Activated B cell treated with CpG ODN at 0.5 μM for 24 hours (primary cell): ENCODE results near the gene WNT8A. TPM values are rescaled to one million over a fixed set of nuclear protein-coding genes. Genes with fewer than 3 reads are reported as not detected.
"Not testable (repeated sequence)": the region's sequence is repeated elsewhere in the genome, so short reads cannot be mapped to it uniquely, and the experiment has no call there.

ENCODE experiments used
- ATAC-seq: fragments of 200-7000 bp; cut with Tn5 transposase; one replicate; pipeline ENCODE4 v1.10.0; 2021; ENCODE audit warnings: low read depth, mild to moderate bottlenecking, moderate library complexity
- CTCF ChIA-PET: fragments of 350-600 bp; sonication (Branson Sonifier 250); formaldehyde crosslinking; loops from one replicate; lab custom pipeline; 2021; ENCODE audit warnings: antibody characterized with exemption; lab: Charles Lee
- POLR2A ChIA-PET: fragments of 350-600 bp; sonication (Branson Sonifier 250); formaldehyde crosslinking; loops from one replicate; lab custom pipeline; 2021; ENCODE audit warnings: antibody characterized with exemption; lab: Charles Lee
- DNase-seq: peaks from one replicate; pipeline ENCODE4 v3.0.0; 2022
- H3K27ac Mint-ChIP-seq: one replicate; pipeline ENCODE4 v1.8.0; 2020; ENCODE audit warnings: mixed read lengths
- H3K27me3 Mint-ChIP-seq: one replicate; pipeline ENCODE4 v1.8.0; 2021; ENCODE audit warnings: mixed read lengths
- H3K36me3 Mint-ChIP-seq: one replicate; pipeline ENCODE4 v1.8.0; 2021; ENCODE audit warnings: low read depth, mixed read lengths
- H3K4me1 Mint-ChIP-seq: one replicate; pipeline ENCODE4 v1.8.0; 2021; ENCODE audit warnings: mixed read lengths
- H3K4me3 Mint-ChIP-seq: one replicate; pipeline ENCODE4 v1.8.0; 2020; ENCODE audit warnings: mild to moderate bottlenecking, mixed read lengths
- H3K9me3 Mint-ChIP-seq: one replicate; pipeline ENCODE4 v1.8.0; 2020; ENCODE audit warnings: mixed read lengths
- CTCF ChIP-seq: fragments of 200-600 bp; IDR thresholded peaks from one replicate; pipeline ENCODE4 v1.8.0; 2022; ENCODE audit warnings: antibody characterized with exemption, mild to moderate bottlenecking
- intact Hi-C: fragments of 100-400 bp; cut with micrococcal nuclease; formaldehyde crosslinking; loops from one replicate; pipeline ENCODE4 v1.15.1; 2024
- total RNA-seq: library from RNA; stranded (reverse); gene quantifications from 2 replicates; pipeline ENCODE4 v1.2.3, GENCODE V29; 2022

WNT8A gene
- total RNA-seq, 1 donor from 2014 or later = not detected

GRCh38 chr5:138038826-138039225, 45.0 kb upstream of the WNT8A start:
- POLR2A ChIA-PET = no interaction called here
- H3K27me3 Mint-ChIP-seq = no peaks in the 10 kb centered on the region
- CTCF ChIA-PET = interaction anchor here (1.0 to 8.5 kb wide), 3 partner anchors 11 to 260 kb away, joined by 3 to 144 read pairs (median 4); no protein-coding TSS in a partner anchor
- no peaks in the 10 kb centered on the region for H3K36me3 Mint-ChIP-seq
- no peak overlapping the region for H3K4me3 Mint-ChIP-seq
- H3K27ac Mint-ChIP-seq = no peak overlapping the region
- DNase-seq = no peak
- peaks cover 20% of the 10 kb centered on the region for H3K4me1 Mint-ChIP-seq
- no peak for TF ChIP-seq CTCF
- ATAC-seq = no peak
- no peaks in the 10 kb centered on the region for H3K9me3 Mint-ChIP-seq
- intact Hi-C loops = no loop called here

GRCh38 chr5:138045283-138045682, 38.5 kb upstream of the WNT8A start:
- ATAC-seq, H3K36me3 Mint-ChIP-seq, H3K4me1 Mint-ChIP-seq, H3K27me3 Mint-ChIP-seq, H3K9me3 Mint-ChIP-seq, DNase-seq, CTCF ChIA-PET, H3K27ac Mint-ChIP-seq, intact Hi-C loops, H3K4me3 Mint-ChIP-seq: not testable (repeated sequence)
- POLR2A ChIA-PET = interaction anchor here (0.7 kb wide), 1 partner anchor 1354 kb away, joined by 3 read pairs; no protein-coding TSS in a partner anchor

GRCh38 chr5:138051441-138052296, 32.2 kb upstream of the WNT8A start:
- DNase-seq = no peak
- Mint-ChIP-seq H3K27ac (no peak overlapping the region), H3K27me3 (no peaks in the 10 kb centered on the region), H3K9me3 (no peaks in the 10 kb centered on the region), H3K4me3 (no peak overlapping the region), H3K4me1 (peaks cover 2% of the 10 kb centered on the region), H3K36me3 (no peaks in the 10 kb centered on the region)
- ChIA-PET CTCF (no interaction called here), POLR2A (no interaction called here)
- TF ChIP-seq CTCF = no peak
- ATAC-seq = no peak
- intact Hi-C loops = no loop called here

- DNase-seq, ATAC-seq, CTCF ChIA-PET, POLR2A ChIA-PET, H3K27ac Mint-ChIP-seq, H3K9me3 Mint-ChIP-seq, H3K27me3 Mint-ChIP-seq, H3K4me3 Mint-ChIP-seq, intact Hi-C loops, H3K4me1 Mint-ChIP-seq, H3K36me3 Mint-ChIP-seq: not testable (repeated sequence)
These were observed 31.1 kb upstream of the WNT8A start for GRCh38 chr5:138052718-138053117.

- no peaks in the 10 kb centered on the region for H3K27me3 Mint-ChIP-seq
- ChIA-PET CTCF (interaction anchor here (0.6 kb wide), 1 partner anchor 29 kb away, joined by 3 read pairs; no protein-coding TSS in a partner anchor), POLR2A (no interaction called here)
- DNase-seq (no peak), ATAC-seq (no peak)
- H3K4me1 Mint-ChIP-seq = peaks cover 2% of the 10 kb centered on the region
- H3K27ac Mint-ChIP-seq = no peak overlapping the region
- intact Hi-C loops = no loop called here
- TF ChIP-seq CTCF = no peak
- no peaks in the 10 kb centered on the region for H3K36me3 Mint-ChIP-seq
- no peak overlapping the region for H3K4me3 Mint-ChIP-seq
- H3K9me3 Mint-ChIP-seq = no peaks in the 10 kb centered on the region
These were observed 30.3 kb upstream of the WNT8A start for GRCh38 chr5:138053554-138053953.

- ChIA-PET POLR2A (no interaction called here), CTCF (no interaction called here)
- ATAC-seq = no peak
- H3K27ac Mint-ChIP-seq = no peak overlapping the region
- H3K4me3 Mint-ChIP-seq = no peak overlapping the region
- DNase-seq = no peak
- H3K36me3 Mint-ChIP-seq = no peaks in the 10 kb centered on the region
- intact Hi-C loops = no loop called here
- no peaks in the 10 kb centered on the region for H3K27me3 Mint-ChIP-seq
- H3K4me1 Mint-ChIP-seq = peaks cover 2% of the 10 kb centered on the region
- H3K9me3 Mint-ChIP-seq = no peaks in the 10 kb centered on the region
- no peak for TF ChIP-seq CTCF
These were observed 29.6 kb upstream of the WNT8A start for GRCh38 chr5:138054206-138054605.
